LNCaP clone FGC (cell line): ENCODE measurements around the gene FSCB.
"Not testable (repeated sequence)": the region's sequence is repeated elsewhere in the genome, so short reads cannot be mapped to it uniquely, and the experiment has no call there.

ENCODE experiments used
- DNase-seq: peaks from one replicate; pipeline ENCODE4 v3.0.0-alpha.2; 2011; ENCODE audit warnings: low read depth
- H3K4me3 ChIP-seq: 2 replicates; pipeline ENCODE4 v1.5.1; 2011; ENCODE audit warnings: mild to moderate bottlenecking, low read depth, low read length, control low read depth
- TF ChIP-seq, protein P1 (sequence below): IDR thresholded peaks from 2 replicates; pipeline ENCODE4 v1.5.1; 2012; ENCODE audit warnings: mild to moderate bottlenecking; ENCODE audit not compliant: control insufficient read depth, insufficient read depth; ENCODE audit errors: extremely low read depth

FSCB gene, protein sequence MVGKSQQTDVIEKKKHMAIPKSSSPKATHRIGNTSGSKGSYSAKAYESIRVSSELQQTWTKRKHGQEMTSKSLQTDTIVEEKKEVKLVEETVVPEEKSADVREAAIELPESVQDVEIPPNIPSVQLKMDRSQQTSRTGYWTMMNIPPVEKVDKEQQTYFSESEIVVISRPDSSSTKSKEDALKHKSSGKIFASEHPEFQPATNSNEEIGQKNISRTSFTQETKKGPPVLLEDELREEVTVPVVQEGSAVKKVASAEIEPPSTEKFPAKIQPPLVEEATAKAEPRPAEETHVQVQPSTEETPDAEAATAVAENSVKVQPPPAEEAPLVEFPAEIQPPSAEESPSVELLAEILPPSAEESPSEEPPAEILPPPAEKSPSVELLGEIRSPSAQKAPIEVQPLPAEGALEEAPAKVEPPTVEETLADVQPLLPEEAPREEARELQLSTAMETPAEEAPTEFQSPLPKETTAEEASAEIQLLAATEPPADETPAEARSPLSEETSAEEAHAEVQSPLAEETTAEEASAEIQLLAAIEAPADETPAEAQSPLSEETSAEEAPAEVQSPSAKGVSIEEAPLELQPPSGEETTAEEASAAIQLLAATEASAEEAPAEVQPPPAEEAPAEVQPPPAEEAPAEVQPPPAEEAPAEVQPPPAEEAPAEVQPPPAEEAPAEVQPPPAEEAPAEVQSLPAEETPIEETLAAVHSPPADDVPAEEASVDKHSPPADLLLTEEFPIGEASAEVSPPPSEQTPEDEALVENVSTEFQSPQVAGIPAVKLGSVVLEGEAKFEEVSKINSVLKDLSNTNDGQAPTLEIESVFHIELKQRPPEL

GRCh38 chr14:44507183-44507582 is at the start of gene FSCB:
Gene FSCB (minus strand): TSS chr14:44507283. CDS start chr14:44506987, 296 bp downstream.
- no peak for DNase-seq
- TF ChIP-seq, protein P1, sequence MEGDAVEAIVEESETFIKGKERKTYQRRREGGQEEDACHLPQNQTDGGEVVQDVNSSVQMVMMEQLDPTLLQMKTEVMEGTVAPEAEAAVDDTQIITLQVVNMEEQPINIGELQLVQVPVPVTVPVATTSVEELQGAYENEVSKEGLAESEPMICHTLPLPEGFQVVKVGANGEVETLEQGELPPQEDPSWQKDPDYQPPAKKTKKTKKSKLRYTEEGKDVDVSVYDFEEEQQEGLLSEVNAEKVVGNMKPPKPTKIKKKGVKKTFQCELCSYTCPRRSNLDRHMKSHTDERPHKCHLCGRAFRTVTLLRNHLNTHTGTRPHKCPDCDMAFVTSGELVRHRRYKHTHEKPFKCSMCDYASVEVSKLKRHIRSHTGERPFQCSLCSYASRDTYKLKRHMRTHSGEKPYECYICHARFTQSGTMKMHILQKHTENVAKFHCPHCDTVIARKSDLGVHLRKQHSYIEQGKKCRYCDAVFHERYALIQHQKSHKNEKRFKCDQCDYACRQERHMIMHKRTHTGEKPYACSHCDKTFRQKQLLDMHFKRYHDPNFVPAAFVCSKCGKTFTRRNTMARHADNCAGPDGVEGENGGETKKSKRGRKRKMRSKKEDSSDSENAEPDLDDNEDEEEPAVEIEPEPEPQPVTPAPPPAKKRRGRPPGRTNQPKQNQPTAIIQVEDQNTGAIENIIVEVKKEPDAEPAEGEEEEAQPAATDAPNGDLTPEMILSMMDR, result no peak
- no peak within 1 kb of the TSS for H3K4me3 ChIP-seq

DNA sequence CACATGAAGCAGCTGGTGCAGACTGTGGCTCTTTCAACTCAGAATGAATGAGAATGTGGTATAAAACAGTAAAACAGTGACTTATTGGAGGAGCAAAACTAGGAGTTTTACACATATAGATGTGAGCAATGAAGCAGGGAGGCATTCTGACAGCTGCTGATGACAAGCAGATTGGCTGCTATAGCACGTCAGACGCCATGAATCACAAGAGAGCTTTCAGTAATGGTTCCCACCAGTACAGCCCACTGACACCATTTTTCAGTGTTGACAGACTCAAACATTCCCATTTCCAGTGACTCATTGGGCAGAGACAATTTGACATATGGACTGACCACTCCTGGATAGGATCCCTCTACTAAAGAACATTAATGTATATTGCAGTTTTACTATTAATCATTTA is 24.6 kb upstream of the FSCB start:
- no peak overlapping the region for H3K4me3 ChIP-seq
- DNase-seq, result no peak
- TF ChIP-seq, protein P1, result no peak

DNA sequence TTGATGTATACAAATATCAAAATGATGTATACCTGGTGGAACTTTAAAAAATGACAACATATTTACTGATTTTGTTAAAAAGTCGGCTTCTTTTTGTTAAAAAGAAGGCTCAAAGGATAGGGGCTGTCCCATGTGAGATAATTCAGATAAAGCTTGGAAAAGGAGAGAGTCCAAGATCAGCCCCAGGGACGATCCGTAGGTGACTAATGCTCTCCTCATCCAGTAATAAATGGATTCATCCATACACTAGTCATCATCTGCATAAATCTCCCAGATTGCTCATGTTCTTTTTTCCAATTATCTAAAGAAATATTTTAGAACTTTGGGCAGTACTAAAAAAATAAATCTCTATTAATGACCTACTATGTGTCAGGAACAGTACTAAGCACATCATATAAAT is 23.4 kb upstream of the FSCB start:
- TF ChIP-seq, protein P1, result no peak
- H3K4me3 ChIP-seq, result no peak overlapping the region
- DNase-seq, result no peak

GRCh38 chr14:44529026-44529425 is 21.9 kb upstream of the FSCB start:
- no peak overlapping the region for H3K4me3 ChIP-seq
- TF ChIP-seq, protein P1, result no peak
- no peak for DNase-seq

DNA sequence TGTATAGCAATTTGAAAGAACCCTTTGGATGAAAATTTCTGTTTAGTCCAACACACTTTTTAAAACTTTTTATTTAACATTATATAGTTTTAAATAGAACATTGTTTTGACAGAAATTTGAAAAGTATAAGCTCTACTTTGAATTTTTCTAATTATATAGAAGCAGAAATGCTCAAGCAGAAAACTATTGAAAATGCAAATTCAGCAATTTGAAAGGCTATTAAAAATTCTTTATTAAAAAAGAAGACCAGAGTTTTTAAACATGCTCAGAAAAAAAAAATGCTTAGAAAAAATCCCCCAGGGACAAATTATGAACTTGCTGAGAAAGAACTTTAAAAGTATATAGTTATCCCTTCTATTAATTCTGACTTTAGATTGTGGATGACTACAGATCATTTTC is 21.1 kb upstream of the FSCB start:
- no peak for DNase-seq
- H3K4me3 ChIP-seq, result no peak overlapping the region
- TF ChIP-seq, protein P1, result no peak

DNA sequence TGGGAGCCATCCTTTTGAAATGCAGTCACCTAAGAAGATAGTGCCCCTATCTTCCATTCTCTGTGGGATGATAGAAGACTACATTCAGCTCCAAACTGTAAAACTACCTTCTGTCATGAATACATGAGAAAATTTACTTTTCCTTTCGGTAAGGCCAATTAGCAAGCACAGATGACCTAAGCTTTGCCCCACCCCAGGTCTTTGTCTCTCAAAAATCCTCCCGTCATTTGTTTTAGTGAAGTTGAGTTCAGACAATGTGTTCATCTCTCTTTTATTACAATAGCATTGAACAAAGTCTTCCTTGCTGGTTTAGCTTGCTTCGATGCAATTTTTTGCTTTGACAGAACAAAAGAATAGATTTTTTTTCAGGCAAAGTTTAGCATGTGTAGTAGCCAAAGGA is 18.2 kb upstream of the FSCB start:
- TF ChIP-seq, protein P1, result no peak

GRCh38 chr14:44515668-44516067 is 8.6 kb upstream of the FSCB start:
- not testable (repeated sequence) for DNase-seq, H3K4me3 ChIP-seq

More for the DNA sequence above, 18.2 kb upstream of the FSCB start:
- DNase-seq, result no peak
- no peak overlapping the region for H3K4me3 ChIP-seq
